Liver (tissue), 9 donors: ENCODE data around the gene ANKMY2. TPM values are rescaled to one million over a fixed set of nuclear protein-coding genes. Genes with fewer than 3 reads are reported as not detected.
"Not testable (repeated sequence)": the region's sequence is repeated elsewhere in the genome, so short reads cannot be mapped to it uniquely, and the experiment has no call there.

Source experiments
- DNase-seq: peaks from one replicate; pipeline ENCODE4 v3.0.0-alpha.2; 2017; ENCODE audit warnings: low spot score
- H3K27ac ChIP-seq, 2 donors: one replicate each; pipeline ENCODE4 v1.7.0; 2013; ENCODE audit warnings: inconsistent platforms in 2 of 2, low read length in 2 of 2, control low read depth in 1 of 2, low read depth in 1 of 2, mild to moderate bottlenecking in 1 of 2
- H3K27me3 ChIP-seq, 4 donors: one replicate each; pipeline versions ENCODE4 v1.6.1 to v1.7.0; 2013; ENCODE audit warnings: low read length in 3 of 4, inconsistent platforms in 1 of 4, mild to moderate bottlenecking in 1 of 4, moderate library complexity in 1 of 4; ENCODE audit not compliant: control insufficient read depth in 4 of 4, insufficient read depth in 4 of 4
- H3K36me3 ChIP-seq, 4 donors: one replicate each; pipeline versions ENCODE4 v1.6.1 to v1.7.0; 2013; ENCODE audit warnings: low read length in 3 of 4, mild to moderate bottlenecking in 3 of 4, low read depth in 1 of 4, moderate library complexity in 1 of 4; ENCODE audit not compliant: control insufficient read depth in 4 of 4, insufficient read depth in 3 of 4
- H3K4me1 ChIP-seq, 4 donors: one replicate each; pipeline versions ENCODE4 v1.6.1 to v1.7.0; 2013; ENCODE audit warnings: low read length in 3 of 4, mild to moderate bottlenecking in 3 of 4, moderate library complexity in 1 of 4; ENCODE audit not compliant: control insufficient read depth in 4 of 4, insufficient read depth in 4 of 4
- H3K4me3 ChIP-seq, 3 donors: one replicate each; pipeline versions ENCODE4 v1.6.1 to v1.7.0; 2013; ENCODE audit warnings: low read length in 3 of 3, control low read depth in 1 of 3, low read depth in 1 of 3, mild to moderate bottlenecking in 1 of 3
- H3K9ac ChIP-seq, 2 donors: one replicate each; pipeline ENCODE4 v1.7.0; 2013; ENCODE audit warnings: low read length in 2 of 2, mild to moderate bottlenecking in 2 of 2, moderate library complexity in 2 of 2, control low read depth in 1 of 2, low read depth in 1 of 2
- H3K9me3 ChIP-seq, 4 donors: one replicate each; pipeline versions ENCODE4 v1.6.1 to v1.7.0; 2013; ENCODE audit warnings: low read length in 3 of 4; ENCODE audit not compliant: control insufficient read depth in 4 of 4
- FOXA1 ChIP-seq: IDR thresholded peaks from 2 replicates; pipeline ENCODE4 v1.6.1; 2016; ENCODE audit warnings: antibody characterized with exemption
- FOXA2 ChIP-seq: IDR thresholded peaks from 2 replicates; pipeline ENCODE4 v1.6.1; 2016; ENCODE audit warnings: antibody characterized with exemption
- GABPA ChIP-seq, 2 donors: IDR thresholded peaks in 1 of 2; conservative IDR thresholded peaks in 1 of 2; 2 replicates each; pipeline ENCODE4 v1.6.1; 2016; ENCODE audit warnings: antibody characterized with exemption in 2 of 2, mild to moderate bottlenecking in 1 of 2, moderate library complexity in 1 of 2
- HNF4A ChIP-seq, 2 donors: conservative IDR thresholded peaks; 2 replicates each; pipeline ENCODE4 v1.6.1; 2016; ENCODE audit warnings: antibody characterized with exemption in 2 of 2, mild to moderate bottlenecking in 2 of 2
- HNF4G ChIP-seq: IDR thresholded peaks from 2 replicates; pipeline ENCODE4 v1.6.1; 2016; ENCODE audit warnings: antibody characterized with exemption
- JUND ChIP-seq, 2 donors: IDR thresholded peaks; 2 replicates each; pipeline ENCODE4 v1.6.1; 2016; ENCODE audit warnings: antibody characterized with exemption in 2 of 2
- NR2F2 ChIP-seq: IDR thresholded peaks from 2 replicates; pipeline ENCODE4 v1.6.1; 2016; ENCODE audit warnings: antibody characterized with exemption
- SP1 ChIP-seq: IDR thresholded peaks from 2 replicates; pipeline ENCODE4 v1.6.1; 2018; ENCODE audit warnings: antibody characterized with exemption, mild to moderate bottlenecking
- TAF1 ChIP-seq: conservative IDR thresholded peaks from 2 replicates; pipeline ENCODE4 v1.6.1; 2016; ENCODE audit warnings: antibody characterized with exemption, mild to moderate bottlenecking
- YY1 ChIP-seq: IDR thresholded peaks from 2 replicates; pipeline ENCODE4 v1.6.1; 2016; ENCODE audit warnings: antibody characterized with exemption, mild to moderate bottlenecking
- WGBS: extraction: QIAGEN DNeasy Blood & Tissue Kit; methylation state at CpG from one replicate; pipeline ENCODE4 v1.1.7; 2013; 5-methylcytosine and 5-hydroxymethylcytosine counted together
- polyA plus RNA-seq, 2 donors: library from polyadenylated mRNA; stranded (reverse) in 1 of 2; unstranded in 1 of 2; fragments of 200-250 nt in 1 of 2; fragments of >200 nt in 1 of 2; fragmentation: Nextera tagmentation in 1 of 2; extraction: Ambion mirVana in 1 of 2; gene quantifications; one replicate each; pipeline versions ENCODE4 v1.2.1 to v1.2.3, GENCODE V29; 2013 to 2015
- total RNA-seq, 2 donors: library from RNA; depleted of rRNA; stranded (reverse); fragments of >200 nt; gene quantifications; one replicate each; pipeline ENCODE4 v1.2.3, GENCODE V29; 2014
- TF ChIP-seq, protein P1 (sequence below): IDR thresholded peaks from 2 replicates; pipeline ENCODE4 v1.6.1; 2016; ENCODE audit warnings: antibody characterized with exemption
- TF ChIP-seq, protein P2 (sequence below): IDR thresholded peaks from 2 replicates; pipeline ENCODE4 v1.6.1; 2016; ENCODE audit warnings: antibody characterized with exemption
- TF ChIP-seq, protein P3 (sequence below): IDR thresholded peaks from 2 replicates; pipeline ENCODE4 v1.6.1; 2016; ENCODE audit warnings: antibody characterized with exemption, mild to moderate bottlenecking
- TF ChIP-seq, protein P4 (sequence below): fragments of 150-350 bp; IDR thresholded peaks from 2 replicates; pipeline ENCODE4 v1.5.1; 2017; ENCODE audit warnings: improper control_type of control experiment, low read depth, low read length; ENCODE audit not compliant: missing input control
- donor health status: healthy.
- donor health status: healthy.
- donor health status: healthy.
- donor health status: healthy.
- donor health status: healthy.

ANKMY2 gene
- total and polyA plus RNA-seq, 4 donors: 2.7 to 11.4 (median 5.4) TPM

DNA sequence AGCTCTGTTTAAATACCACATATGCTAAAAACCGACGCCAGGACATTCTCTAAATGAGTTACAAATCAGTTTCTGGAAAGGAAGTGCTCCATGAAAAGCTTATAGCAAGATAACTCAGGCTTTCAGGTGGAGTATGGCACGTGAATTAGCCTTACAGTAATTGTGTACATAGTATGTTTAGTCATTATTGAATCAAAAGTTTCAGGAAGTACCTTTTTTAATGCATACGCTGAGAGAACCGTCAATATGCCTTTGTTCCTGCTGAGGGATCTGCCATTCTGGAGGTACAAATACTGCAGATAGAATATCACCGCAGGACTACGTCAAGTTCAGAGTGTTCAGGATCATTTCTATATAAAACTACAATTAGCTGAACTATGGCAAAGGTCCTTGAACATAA lies 45.7 kb downstream of the ANKMY2 start:
- H3K27me3 ChIP-seq: no peaks in the 10 kb centered on the region
- H3K9ac ChIP-seq: no peak overlapping the region
- no peak overlapping the region for H3K4me3 ChIP-seq
- H3K27ac ChIP-seq: no peak overlapping the region
- 85% methylated on average over 7 of the region's 7 CpGs for WGBS
- no peaks in the 10 kb centered on the region for H3K4me1 ChIP-seq
- TF ChIP-seq, protein P1, sequence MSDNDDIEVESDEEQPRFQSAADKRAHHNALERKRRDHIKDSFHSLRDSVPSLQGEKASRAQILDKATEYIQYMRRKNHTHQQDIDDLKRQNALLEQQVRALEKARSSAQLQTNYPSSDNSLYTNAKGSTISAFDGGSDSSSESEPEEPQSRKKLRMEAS: no peak
- TF ChIP-seq, protein P2, sequence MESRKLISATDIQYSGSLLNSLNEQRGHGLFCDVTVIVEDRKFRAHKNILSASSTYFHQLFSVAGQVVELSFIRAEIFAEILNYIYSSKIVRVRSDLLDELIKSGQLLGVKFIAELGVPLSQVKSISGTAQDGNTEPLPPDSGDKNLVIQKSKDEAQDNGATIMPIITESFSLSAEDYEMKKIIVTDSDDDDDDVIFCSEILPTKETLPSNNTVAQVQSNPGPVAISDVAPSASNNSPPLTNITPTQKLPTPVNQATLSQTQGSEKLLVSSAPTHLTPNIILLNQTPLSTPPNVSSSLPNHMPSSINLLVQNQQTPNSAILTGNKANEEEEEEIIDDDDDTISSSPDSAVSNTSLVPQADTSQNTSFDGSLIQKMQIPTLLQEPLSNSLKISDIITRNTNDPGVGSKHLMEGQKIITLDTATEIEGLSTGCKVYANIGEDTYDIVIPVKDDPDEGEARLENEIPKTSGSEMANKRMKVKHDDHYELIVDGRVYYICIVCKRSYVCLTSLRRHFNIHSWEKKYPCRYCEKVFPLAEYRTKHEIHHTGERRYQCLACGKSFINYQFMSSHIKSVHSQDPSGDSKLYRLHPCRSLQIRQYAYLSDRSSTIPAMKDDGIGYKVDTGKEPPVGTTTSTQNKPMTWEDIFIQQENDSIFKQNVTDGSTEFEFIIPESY: no peak
- TF ChIP-seq NR2F2 (no peak), FOXA2 (no peak), JUND (IDR thresholded peaks at IDR 0.05) (no peak), GABPA (IDR thresholded peaks at IDR 0.05 in 1 of 2, conservative IDR thresholded peaks at IDR 0.05 in 1 of 2) (no peak), TAF1 (no peak), FOXA1 (no peak), YY1 (no peak), HNF4A (conservative IDR thresholded peaks at IDR 0.05) (no peak), HNF4G (no peak)
- TF ChIP-seq, protein P3, sequence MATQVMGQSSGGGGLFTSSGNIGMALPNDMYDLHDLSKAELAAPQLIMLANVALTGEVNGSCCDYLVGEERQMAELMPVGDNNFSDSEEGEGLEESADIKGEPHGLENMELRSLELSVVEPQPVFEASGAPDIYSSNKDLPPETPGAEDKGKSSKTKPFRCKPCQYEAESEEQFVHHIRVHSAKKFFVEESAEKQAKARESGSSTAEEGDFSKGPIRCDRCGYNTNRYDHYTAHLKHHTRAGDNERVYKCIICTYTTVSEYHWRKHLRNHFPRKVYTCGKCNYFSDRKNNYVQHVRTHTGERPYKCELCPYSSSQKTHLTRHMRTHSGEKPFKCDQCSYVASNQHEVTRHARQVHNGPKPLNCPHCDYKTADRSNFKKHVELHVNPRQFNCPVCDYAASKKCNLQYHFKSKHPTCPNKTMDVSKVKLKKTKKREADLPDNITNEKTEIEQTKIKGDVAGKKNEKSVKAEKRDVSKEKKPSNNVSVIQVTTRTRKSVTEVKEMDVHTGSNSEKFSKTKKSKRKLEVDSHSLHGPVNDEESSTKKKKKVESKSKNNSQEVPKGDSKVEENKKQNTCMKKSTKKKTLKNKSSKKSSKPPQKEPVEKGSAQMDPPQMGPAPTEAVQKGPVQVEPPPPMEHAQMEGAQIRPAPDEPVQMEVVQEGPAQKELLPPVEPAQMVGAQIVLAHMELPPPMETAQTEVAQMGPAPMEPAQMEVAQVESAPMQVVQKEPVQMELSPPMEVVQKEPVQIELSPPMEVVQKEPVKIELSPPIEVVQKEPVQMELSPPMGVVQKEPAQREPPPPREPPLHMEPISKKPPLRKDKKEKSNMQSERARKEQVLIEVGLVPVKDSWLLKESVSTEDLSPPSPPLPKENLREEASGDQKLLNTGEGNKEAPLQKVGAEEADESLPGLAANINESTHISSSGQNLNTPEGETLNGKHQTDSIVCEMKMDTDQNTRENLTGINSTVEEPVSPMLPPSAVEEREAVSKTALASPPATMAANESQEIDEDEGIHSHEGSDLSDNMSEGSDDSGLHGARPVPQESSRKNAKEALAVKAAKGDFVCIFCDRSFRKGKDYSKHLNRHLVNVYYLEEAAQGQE: no peak
- TF ChIP-seq, protein P4, sequence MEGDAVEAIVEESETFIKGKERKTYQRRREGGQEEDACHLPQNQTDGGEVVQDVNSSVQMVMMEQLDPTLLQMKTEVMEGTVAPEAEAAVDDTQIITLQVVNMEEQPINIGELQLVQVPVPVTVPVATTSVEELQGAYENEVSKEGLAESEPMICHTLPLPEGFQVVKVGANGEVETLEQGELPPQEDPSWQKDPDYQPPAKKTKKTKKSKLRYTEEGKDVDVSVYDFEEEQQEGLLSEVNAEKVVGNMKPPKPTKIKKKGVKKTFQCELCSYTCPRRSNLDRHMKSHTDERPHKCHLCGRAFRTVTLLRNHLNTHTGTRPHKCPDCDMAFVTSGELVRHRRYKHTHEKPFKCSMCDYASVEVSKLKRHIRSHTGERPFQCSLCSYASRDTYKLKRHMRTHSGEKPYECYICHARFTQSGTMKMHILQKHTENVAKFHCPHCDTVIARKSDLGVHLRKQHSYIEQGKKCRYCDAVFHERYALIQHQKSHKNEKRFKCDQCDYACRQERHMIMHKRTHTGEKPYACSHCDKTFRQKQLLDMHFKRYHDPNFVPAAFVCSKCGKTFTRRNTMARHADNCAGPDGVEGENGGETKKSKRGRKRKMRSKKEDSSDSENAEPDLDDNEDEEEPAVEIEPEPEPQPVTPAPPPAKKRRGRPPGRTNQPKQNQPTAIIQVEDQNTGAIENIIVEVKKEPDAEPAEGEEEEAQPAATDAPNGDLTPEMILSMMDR: no peak
- DNase-seq: no peak
- H3K36me3 ChIP-seq: peaks cover 2 to 39% (median 32%) of the 10 kb centered on the region in 4 donors
- no peaks in the 10 kb centered on the region for H3K9me3 ChIP-seq

DNA sequence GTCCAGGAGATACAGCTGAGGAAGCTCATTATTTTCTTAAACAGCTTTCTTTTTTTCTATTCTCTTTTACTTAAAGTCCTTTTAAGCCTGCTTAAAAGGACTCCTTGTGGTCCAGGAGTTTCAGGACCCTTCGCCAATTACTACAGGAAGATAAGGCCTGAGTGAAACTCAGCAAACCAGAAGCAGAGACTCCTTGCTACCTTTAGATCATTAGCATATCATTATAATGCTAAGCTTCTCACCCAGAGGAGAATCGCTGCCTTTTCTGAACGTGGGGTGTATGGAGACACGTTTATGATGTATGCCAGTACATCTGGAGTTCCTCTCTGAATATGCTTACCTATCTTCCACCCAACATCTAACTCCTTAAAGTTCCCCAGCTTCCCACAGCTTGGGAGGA lies 47.5 kb downstream of the ANKMY2 start:
- H3K9me3 ChIP-seq: no peaks in the 10 kb centered on the region
- no peak for DNase-seq
- TF ChIP-seq SP1: no peak
- 74% methylated on average over 4 of the region's 4 CpGs for WGBS
- H3K9ac ChIP-seq: no peak overlapping the region
- H3K4me3 ChIP-seq: no peak overlapping the region
- H3K4me1 ChIP-seq: no peaks in the 10 kb centered on the region
- peaks cover 0 to 30% (median 23%) of the 10 kb centered on the region in 4 donors for H3K36me3 ChIP-seq
- no peaks in the 10 kb centered on the region for H3K27me3 ChIP-seq
- H3K27ac ChIP-seq: no peak overlapping the region

DNA sequence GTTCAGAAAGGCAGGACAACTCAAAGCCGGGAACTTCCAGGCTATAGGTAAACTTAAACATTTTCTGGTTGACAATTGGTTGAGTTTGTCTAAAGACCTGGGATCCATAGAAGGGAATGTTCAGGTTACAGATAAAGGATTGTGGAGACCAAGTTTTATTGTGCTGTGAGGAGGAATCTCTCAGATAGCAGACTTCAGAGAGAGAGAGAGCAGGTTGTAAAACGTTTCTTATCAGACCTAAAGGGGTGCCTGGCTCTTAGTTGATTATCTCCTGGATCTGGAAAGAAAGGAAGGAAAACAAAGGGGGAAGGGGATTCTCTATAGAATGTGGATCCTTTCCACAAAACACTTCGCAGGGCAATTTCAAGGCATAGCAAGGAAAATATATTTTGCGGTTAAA lies 50.0 kb downstream of the ANKMY2 start:
- WGBS: 77% methylated on average over 4 of the region's 4 CpGs
- H3K9me3 ChIP-seq, H3K4me3 ChIP-seq, H3K36me3 ChIP-seq, DNase-seq, H3K9ac ChIP-seq, H3K27me3 ChIP-seq, H3K4me1 ChIP-seq, H3K27ac ChIP-seq: not testable (repeated sequence)
